Neural crest cell (in vitro differentiated cells): Measurements from ENCODE around the gene C1orf141. TPM values are rescaled to one million over a fixed set of nuclear protein-coding genes. Genes with fewer than 3 reads are reported as not detected.
"Not testable (repeated sequence)": the region's sequence is repeated elsewhere in the genome, so short reads cannot be mapped to it uniquely, and the experiment has no call there.

Source experiments
- DNase-seq: peaks from one replicate; pipeline ENCODE4 v3.0.0; 2021; ENCODE audit warnings: low read depth, mixed read lengths, low spot score
- H3K27ac Mint-ChIP-seq: one replicate; pipeline ENCODE4 v1.8.0; 2021; ENCODE audit warnings: mild to moderate bottlenecking, mixed read lengths; ENCODE audit not compliant: unreplicated experiment
- H3K27me3 Mint-ChIP-seq: 2 replicates; pipeline ENCODE4 v1.8.0; 2021; ENCODE audit warnings: low read depth, mild to moderate bottlenecking, mixed read lengths
- H3K36me3 Mint-ChIP-seq: 2 replicates; pipeline ENCODE4 v1.8.0; 2021; ENCODE audit warnings: low read depth, mild to moderate bottlenecking, mixed read lengths
- H3K4me1 Mint-ChIP-seq: 2 replicates; pipeline ENCODE4 v1.8.0; 2021; ENCODE audit warnings: mixed read lengths
- H3K4me3 Mint-ChIP-seq: one replicate; pipeline ENCODE4 v1.8.0; 2021; ENCODE audit warnings: mild to moderate bottlenecking, mixed read lengths
- H3K9me3 Mint-ChIP-seq: 2 replicates; pipeline ENCODE4 v1.8.0; 2021; ENCODE audit warnings: mixed read lengths
- total RNA-seq: library from RNA; stranded (reverse); gene quantifications from 2 replicates; pipeline ENCODE4 v1.2.1, GENCODE V29; 2021
- TF ChIP-seq, protein P1 (sequence below): fragments of 200-600 bp; sonication (generic); conservative IDR thresholded peaks from 2 replicates; pipeline ENCODE4 v1.5.0; 2021; ENCODE audit warnings: antibody characterized with exemption, mild to moderate bottlenecking

Gene C1orf141
- total RNA-seq, 1 donor from 2014 or later = not detected

- Mint-ChIP-seq H3K4me3 (no peak overlapping the region), H3K27me3 (no peaks in the 10 kb centered on the region), H3K4me1 (no peaks in the 10 kb centered on the region), H3K36me3 (peaks cover 5% of the 10 kb centered on the region), H3K9me3 (peaks cover 2% of the 10 kb centered on the region), H3K27ac (no peak overlapping the region)
- no peak for DNase-seq
- TF ChIP-seq, protein P1, sequence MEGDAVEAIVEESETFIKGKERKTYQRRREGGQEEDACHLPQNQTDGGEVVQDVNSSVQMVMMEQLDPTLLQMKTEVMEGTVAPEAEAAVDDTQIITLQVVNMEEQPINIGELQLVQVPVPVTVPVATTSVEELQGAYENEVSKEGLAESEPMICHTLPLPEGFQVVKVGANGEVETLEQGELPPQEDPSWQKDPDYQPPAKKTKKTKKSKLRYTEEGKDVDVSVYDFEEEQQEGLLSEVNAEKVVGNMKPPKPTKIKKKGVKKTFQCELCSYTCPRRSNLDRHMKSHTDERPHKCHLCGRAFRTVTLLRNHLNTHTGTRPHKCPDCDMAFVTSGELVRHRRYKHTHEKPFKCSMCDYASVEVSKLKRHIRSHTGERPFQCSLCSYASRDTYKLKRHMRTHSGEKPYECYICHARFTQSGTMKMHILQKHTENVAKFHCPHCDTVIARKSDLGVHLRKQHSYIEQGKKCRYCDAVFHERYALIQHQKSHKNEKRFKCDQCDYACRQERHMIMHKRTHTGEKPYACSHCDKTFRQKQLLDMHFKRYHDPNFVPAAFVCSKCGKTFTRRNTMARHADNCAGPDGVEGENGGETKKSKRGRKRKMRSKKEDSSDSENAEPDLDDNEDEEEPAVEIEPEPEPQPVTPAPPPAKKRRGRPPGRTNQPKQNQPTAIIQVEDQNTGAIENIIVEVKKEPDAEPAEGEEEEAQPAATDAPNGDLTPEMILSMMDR = no peak
These were observed 57.2 kb downstream of the C1orf141 start for GRCh38 chr1:67077593-67077992.

- peaks cover 8% of the 10 kb centered on the region for H3K36me3 Mint-ChIP-seq
- no peak for DNase-seq
- no peak overlapping the region for H3K4me3 Mint-ChIP-seq
- peaks cover 14% of the 10 kb centered on the region for H3K9me3 Mint-ChIP-seq
- H3K4me1 Mint-ChIP-seq = no peaks in the 10 kb centered on the region
- no peak overlapping the region for H3K27ac Mint-ChIP-seq
- TF ChIP-seq, protein P1 = no peak
- no peaks in the 10 kb centered on the region for H3K27me3 Mint-ChIP-seq
These were observed 62.0 kb downstream of the C1orf141 start for GRCh38 chr1:67072749-67073148.

- not testable (repeated sequence) for H3K36me3 Mint-ChIP-seq, H3K27me3 Mint-ChIP-seq, H3K4me3 Mint-ChIP-seq, H3K4me1 Mint-ChIP-seq, DNase-seq, H3K27ac Mint-ChIP-seq
- H3K9me3 Mint-ChIP-seq = peaks cover 20% of the 10 kb centered on the region
These were observed 67.1 kb downstream of the C1orf141 start for GRCh38 chr1:67067655-67068054.

DNA sequence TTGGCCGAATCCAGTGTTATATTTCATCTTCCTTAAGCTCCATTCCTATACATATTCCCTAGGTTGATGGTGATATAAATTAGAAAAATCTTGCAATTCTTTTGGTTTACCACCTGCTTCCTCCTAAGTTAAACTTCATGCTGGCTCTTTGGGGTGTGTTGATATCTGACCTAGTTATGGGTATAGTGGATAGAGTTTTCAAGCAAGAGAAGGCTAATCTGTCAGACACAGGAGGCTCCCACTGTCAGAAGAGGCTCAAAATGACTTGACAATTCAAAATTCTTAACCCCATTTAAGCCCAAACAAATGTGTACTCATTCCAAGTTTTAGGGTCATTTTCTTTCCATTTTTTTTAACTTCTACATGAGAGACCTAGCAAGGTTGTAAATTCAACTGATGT lies 72.4 kb downstream of the C1orf141 start:
- H3K27ac Mint-ChIP-seq = no peak overlapping the region
- peaks cover 7% of the 10 kb centered on the region for H3K9me3 Mint-ChIP-seq
- TF ChIP-seq, protein P1 = no peak
- H3K4me3 Mint-ChIP-seq = no peak overlapping the region
- H3K27me3 Mint-ChIP-seq = no peaks in the 10 kb centered on the region
- peaks cover 17% of the 10 kb centered on the region for H3K4me1 Mint-ChIP-seq
- no peak for DNase-seq
- peaks cover 3% of the 10 kb centered on the region for H3K36me3 Mint-ChIP-seq

DNA sequence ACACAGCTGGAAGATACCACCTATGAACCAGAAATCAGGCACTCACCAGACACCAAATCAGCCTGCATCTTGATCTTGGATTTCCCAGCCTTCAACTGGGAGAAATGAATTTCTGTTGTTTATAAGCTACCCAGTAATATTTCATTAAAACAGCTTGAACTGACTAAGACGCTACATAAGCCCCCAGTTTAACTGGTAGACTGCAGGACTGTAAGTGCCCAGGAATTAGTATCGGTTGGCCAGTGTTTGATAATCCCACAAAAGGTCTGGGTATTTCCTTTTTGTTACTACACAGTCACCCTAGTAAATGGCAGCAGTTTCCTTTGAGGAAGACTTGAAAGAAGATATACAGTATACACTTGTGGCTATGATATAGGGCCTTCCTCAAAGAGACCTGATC lies 73.5 kb downstream of the C1orf141 start:
- no peak for DNase-seq
- H3K27me3 Mint-ChIP-seq = no peaks in the 10 kb centered on the region
- H3K4me1 Mint-ChIP-seq = peaks cover 17% of the 10 kb centered on the region
- no peaks in the 10 kb centered on the region for H3K36me3 Mint-ChIP-seq
- no peak overlapping the region for H3K27ac Mint-ChIP-seq
- no peak overlapping the region for H3K4me3 Mint-ChIP-seq
- no peaks in the 10 kb centered on the region for H3K9me3 Mint-ChIP-seq
- TF ChIP-seq, protein P1 = no peak

GRCh38 chr1:67060811-67061218 lies 74.0 kb downstream of the C1orf141 start:
- no peak overlapping the region for H3K4me3 Mint-ChIP-seq
- H3K36me3 Mint-ChIP-seq = no peaks in the 10 kb centered on the region
- H3K4me1 Mint-ChIP-seq = peaks cover 20% of the 10 kb centered on the region
- no peak overlapping the region for H3K27ac Mint-ChIP-seq
- no peak for DNase-seq
- TF ChIP-seq, protein P1 = no peak
- H3K27me3 Mint-ChIP-seq = no peaks in the 10 kb centered on the region
- no peaks in the 10 kb centered on the region for H3K9me3 Mint-ChIP-seq
